GM12874 (cell line): ENCODE results near the gene CYP26A1.

ENCODE experiments used
- CTCF ChIP-seq: IDR thresholded peaks from 2 replicates; pipeline ENCODE4 v1.5.1; 2011; ENCODE audit warnings: low read depth, mild to moderate bottlenecking, control low read depth, low read length, moderate library complexity; ENCODE audit not compliant: insufficient read depth

The CYP26A1 gene

GRCh38 chr10:93061594-93062513 lies 11.8 kb upstream of the CYP26A1 start:
- TF ChIP-seq CTCF: no peak

- TF ChIP-seq CTCF: peak; percentile 90
Observed at GRCh38 chr10:93062514-93063143, 11.1 kb upstream of the CYP26A1 start.

GRCh38 chr10:93063144-93063976 lies 10.3 kb upstream of the CYP26A1 start:
- no peak for TF ChIP-seq CTCF

- TF ChIP-seq CTCF: no peak
Observed at GRCh38 chr10:93063977-93064660, 9.6 kb upstream of the CYP26A1 start.

GRCh38 chr10:93064874-93065660 lies 8.6 kb upstream of the CYP26A1 start:
- TF ChIP-seq CTCF: no peak

- TF ChIP-seq CTCF: no peak
Observed at GRCh38 chr10:93065675-93066543, 7.8 kb upstream of the CYP26A1 start.
